ENCODE measurements around the gene TIMELESS. TPM values are rescaled to one million over a fixed set of nuclear protein-coding genes. Genes with fewer than 3 reads are reported as not detected.

The TIMELESS gene
- total RNA-seq, 1 donor from 2014 or later: 10.9 TPM

Other genes starting within 250 kb of the TIMELESS start
- 78.1 TPM for gene RNF41, start 227.5 kb downstream of the TIMELESS start, total RNA-seq
- gene NABP2, start 225.1 kb downstream of the TIMELESS start, total RNA-seq: 20.1 TPM
- gene SLC39A5, start 219.4 kb downstream of the TIMELESS start, total RNA-seq: not detected
- 9.2 TPM for gene ANKRD52, start 191.0 kb downstream of the TIMELESS start, total RNA-seq
- 12.9 TPM for gene COQ10A, start 182.5 kb downstream of the TIMELESS start, total RNA-seq
- gene CS, start 149.1 kb downstream of the TIMELESS start, total RNA-seq: 90.9 TPM
- 40.4 TPM for gene CNPY2, start 133.4 kb downstream of the TIMELESS start, total RNA-seq
- 29.9 TPM for gene PAN2, start 115.4 kb downstream of the TIMELESS start, total RNA-seq
- gene IL23A, start 110.5 kb downstream of the TIMELESS start, total RNA-seq: not detected
- 84.4 TPM for gene STAT2, start 89.3 kb downstream of the TIMELESS start, total RNA-seq
- gene APOF, start 86.6 kb downstream of the TIMELESS start, total RNA-seq: not detected
- 0.62 TPM for gene MIP, start 5.2 kb upstream of the TIMELESS start, total RNA-seq
- 1.6 TPM for gene SPRYD4, start 19.2 kb upstream of the TIMELESS start, total RNA-seq
- gene GLS2, start 38.7 kb upstream of the TIMELESS start, total RNA-seq: 5.9 TPM
- 3.0 TPM for gene RBMS2, start 72.4 kb upstream of the TIMELESS start, total RNA-seq
- 10.0 TPM for gene BAZ2A, start 180.9 kb upstream of the TIMELESS start, total RNA-seq
- gene ATP5F1B, start 196.6 kb upstream of the TIMELESS start, total RNA-seq: 359 TPM
- gene PTGES3, start 238.9 kb upstream of the TIMELESS start, total RNA-seq: 86.4 TPM

Measured in occipital lobe (tissue), 1 donor.